ENCODE data around the gene RORC. TPM values are rescaled to one million over a fixed set of nuclear protein-coding genes. Genes with fewer than 3 reads are reported as not detected.

The RORC gene
- total RNA-seq, 1 experiment from 2014 or later = 1.3 TPM

GRCh38 chr1:151849126-151849525 lies 17.5 kb upstream of the RORC start:
- ChIA-PET POLR2A (no interaction called here), CTCF (no interaction called here), RAD21 (ENCODE audit: low non-redundant PET in 1 of 2, low total read pairs in 2 of 2, uncharacterized antibody in 2 of 2, unreplicated experiment in 2 of 2) (no interaction called here)
- intact Hi-C loops (cut with micrococcal nuclease) = no loop called here
- no peak overlapping the region for H2AFZ ChIP-seq (ENCODE audit: low read depth, low read length, poor library complexity, severe bottlenecking)
- no peaks in the 10 kb centered on the region for H3K79me2 ChIP-seq (ENCODE audit: insufficient read depth, low read length)
- DNase-seq (ENCODE audit: low read depth, low spot score) (no peak), ATAC-seq (no peak)
- no peaks in the 10 kb centered on the region for H4K20me1 ChIP-seq (ENCODE audit: insufficient read depth)
- BruUV-seq (replicated peaks) = no TSS peak
- no peaks in the 10 kb centered on the region for H3K36me3 ChIP-seq (ENCODE audit: control insufficient read depth in 1 of 2, insufficient read depth in 2 of 2, low read length in 2 of 2)
- no peak for TF ChIP-seq SRF (IDR thresholded peaks at IDR 0.05; ENCODE audit: low read depth)
- no peak for TF ChIP-seq RAD21 (IDR thresholded peaks at IDR 0.05; ENCODE audit: low read depth)
- TF ChIP-seq MAX (IDR thresholded peaks at IDR 0.05) = no peak
- TF ChIP-seq ZFX (IDR thresholded peaks at IDR 0.05) = no peak
- TF ChIP-seq TCF7L2 (IDR thresholded peaks at IDR 0.05; ENCODE audit: borderline replicate concordance, extremely low read depth, insufficient read depth, insufficient read length) = no peak
- TF ChIP-seq ELF1 (IDR thresholded peaks at IDR 0.05; ENCODE audit: borderline replicate concordance, low read depth) = no peak
- peaks cover 0 to 12% of the 10 kb centered on the region in 2 experiments; a peak in 2 of 4 replicates for H3K4me1 ChIP-seq (ENCODE audit: control insufficient read depth in 1 of 2, insufficient read depth in 2 of 2, low read length in 2 of 2)
- no peak overlapping the region for H3K4me2 ChIP-seq (ENCODE audit: low read length)
- H3K27me3 ChIP-seq (ENCODE audit: insufficient read depth, low read length) = peaks cover 6% of the 10 kb centered on the region; the same call in 1 of the 2 replicates
- no peaks in the 10 kb centered on the region for H3K9me2 ChIP-seq (ENCODE audit: insufficient read depth)
- no peak overlapping the region for H3K4me3 ChIP-seq (replicated peaks in 1 of 2; ENCODE audit: low read depth in 1 of 2, low read length in 2 of 2)
- H3K9ac ChIP-seq (ENCODE audit: low read length) = no peak overlapping the region
- no peaks in the 10 kb centered on the region for H3K9me3 ChIP-seq (ENCODE audit: control insufficient read depth in 1 of 2, insufficient read depth in 1 of 2, low read depth in 1 of 2, low read length in 2 of 2)
- H3K27ac ChIP-seq (ENCODE audit: low read depth, low read length) = no peak overlapping the region

- RAD21 ChIA-PET (ENCODE audit: low non-redundant PET in 1 of 2, low total read pairs in 2 of 2, uncharacterized antibody in 2 of 2, unreplicated experiment in 2 of 2) = no interaction called here
- no peak for TF ChIP-seq POLR2AphosphoS5 (IDR thresholded peaks at IDR 0.05; ENCODE audit: low read depth, low read length)
- TF ChIP-seq JUND (IDR thresholded peaks at IDR 0.05) = no peak
- no peak for TF ChIP-seq RAD21 (IDR thresholded peaks at IDR 0.05; ENCODE audit: low read depth)
- TF ChIP-seq TCF7L2 (IDR thresholded peaks at IDR 0.05; ENCODE audit: borderline replicate concordance, extremely low read depth, insufficient read depth, insufficient read length) = no peak
- no peak for TF ChIP-seq CEBPB (IDR thresholded peaks at IDR 0.05; ENCODE audit: low read depth)
- TF ChIP-seq SP1 (IDR thresholded peaks at IDR 0.05; ENCODE audit: low read depth) = no peak
- no peak for TF ChIP-seq EZH2phosphoT487 (IDR thresholded peaks at IDR 0.05; ENCODE audit: borderline replicate concordance)
- no peak for TF ChIP-seq CTCF (IDR thresholded peaks at IDR 0.05 in 2 of 3, conservative IDR thresholded peaks at IDR 0.05 in 1 of 3; ENCODE audit: borderline replicate concordance in 1 of 3, insufficient read depth in 1 of 3, low read depth in 2 of 3, low read length in 2 of 3)
- no peak for TF ChIP-seq YY1 (IDR thresholded peaks at IDR 0.05; ENCODE audit: extremely low read depth, insufficient replicate concordance, low read depth, low read length)
- no peak for TF ChIP-seq ATF3 (IDR thresholded peaks at IDR 0.05)
- TF ChIP-seq EZH2 (IDR thresholded peaks at IDR 0.05) = no peak
Observed at GRCh38 chr1:151847867-151848596, 16.4 kb upstream of the RORC start.

More at GRCh38 chr1:151847867-151848596, 16.4 kb upstream of the RORC start:
- ATAC-seq (no peak), DNase-seq (ENCODE audit: low read depth, low spot score) (no peak)
- ChIA-PET CTCF (no interaction called here), POLR2A (no interaction called here)
- Histone ChIP-seq H3K27me3 (ENCODE audit: insufficient read depth, low read length) (peaks cover 6% of the 10 kb centered on the region; the same call in 1 of the 2 replicates), H3K9me3 (ENCODE audit: control insufficient read depth in 1 of 2, insufficient read depth in 1 of 2, low read depth in 1 of 2, low read length in 2 of 2) (no peaks in the 10 kb centered on the region), H3K4me2 (ENCODE audit: low read length) (no peak overlapping the region), H3K9ac (ENCODE audit: low read length) (no peak overlapping the region), H4K20me1 (ENCODE audit: insufficient read depth) (no peaks in the 10 kb centered on the region), H3K27ac (ENCODE audit: low read depth, low read length) (no peak overlapping the region), H3K9me2 (ENCODE audit: insufficient read depth) (no peaks in the 10 kb centered on the region), H3K4me1 (ENCODE audit: control insufficient read depth in 1 of 2, insufficient read depth in 2 of 2, low read length in 2 of 2) (peaks cover 0 to 12% of the 10 kb centered on the region in 2 experiments; a peak in 2 of 4 replicates), H3K79me2 (ENCODE audit: insufficient read depth, low read length) (no peaks in the 10 kb centered on the region), H3K36me3 (ENCODE audit: control insufficient read depth in 1 of 2, insufficient read depth in 2 of 2, low read length in 2 of 2) (no peaks in the 10 kb centered on the region), H2AFZ (ENCODE audit: low read depth, low read length, poor library complexity, severe bottlenecking) (no peak overlapping the region), H3K4me3 (replicated peaks in 1 of 2; ENCODE audit: low read depth in 1 of 2, low read length in 2 of 2) (no peak overlapping the region)
- BruUV-seq (replicated peaks) = no TSS peak
- intact Hi-C loops (cut with micrococcal nuclease) = no loop called here
